ENCODE data around the gene ZDHHC8.
A peak's percentile ranks its signal among the peaks of the same experiment; 100 is the strongest.

Gene ZDHHC8

DNA sequence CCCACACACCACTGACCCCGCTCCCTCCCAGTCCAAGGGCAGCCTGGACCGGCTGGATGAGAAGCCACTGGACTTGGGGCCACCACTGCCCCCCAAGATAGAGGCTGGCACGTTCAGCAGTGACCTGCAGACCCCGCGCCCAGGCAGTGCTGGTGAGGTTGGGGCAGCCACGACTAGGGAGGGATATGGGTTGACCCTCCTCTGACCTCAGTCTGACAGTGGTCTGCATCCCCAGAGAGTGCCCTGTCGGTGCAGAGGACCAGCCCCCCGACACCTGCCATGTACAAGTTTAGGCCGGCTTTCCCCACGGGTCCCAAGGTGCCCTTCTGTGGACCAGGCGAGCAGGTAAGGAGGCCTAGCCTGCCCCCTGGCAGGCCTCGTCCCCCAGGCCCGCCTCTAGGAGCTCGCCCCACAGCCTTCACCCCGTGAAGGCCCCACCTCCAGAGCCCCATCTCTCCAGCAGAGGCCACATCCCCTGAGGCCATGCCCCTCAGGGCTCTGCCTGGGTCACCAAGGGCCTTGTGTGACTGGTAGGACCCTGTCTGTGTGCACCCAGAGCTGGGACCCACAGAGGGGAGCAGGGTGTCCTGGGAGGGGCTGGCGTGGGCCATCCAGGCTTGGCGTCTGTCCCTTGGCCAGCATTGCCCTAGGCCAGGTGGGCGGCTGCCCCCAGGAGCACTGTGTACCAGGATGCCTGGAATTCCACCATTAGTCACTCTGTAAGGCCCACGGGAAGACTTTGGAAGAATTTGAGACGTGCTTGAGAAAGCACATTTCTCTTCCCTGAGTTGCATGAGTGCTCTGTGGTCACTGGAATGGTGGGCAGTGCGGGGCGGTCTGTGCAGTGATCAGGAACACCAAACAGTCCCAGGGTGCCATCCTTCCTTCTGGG lies 9.8 kb downstream of the ZDHHC8 start:
- WGBS, 2 donors (ENCODE audit: extremely low coverage in 2 of 2, insufficient read length in 2 of 2, insufficient replicate concordance in 1 of 2): no CpG with 5 or more reads among the region's 22 CpGs
- Histone ChIP-seq H4K8ac (ENCODE audit: low read depth, low read length) (no peak overlapping the region), H3K14ac (ENCODE audit: low read length) (peak overlapping the region; percentile 71), H3K9me3 (replicated peaks in 1 of 2; ENCODE audit: control insufficient read depth in 2 of 2, insufficient read depth in 1 of 2, low read depth in 1 of 2, low read length in 2 of 2) (no peaks in the 10 kb centered on the region), H4K91ac (ENCODE audit: low read depth, low read length, poor library complexity) (no peak overlapping the region), H3K27me3 (ENCODE audit: control insufficient read depth in 3 of 3, insufficient read depth in 3 of 3, low read depth in 1 of 3, low read length in 3 of 3) (no peaks in the 10 kb centered on the region), H3K36me3 (replicated peaks in 1 of 2; ENCODE audit: control insufficient read depth in 2 of 2, insufficient read depth in 2 of 2, low read length in 2 of 2) (peaks cover 6 to 10% of the 10 kb centered on the region in 2 donors), H2AK5ac (ENCODE audit: low read depth, low read length) (no peak overlapping the region), H3K23ac (ENCODE audit: low read depth, low read length, poor library complexity) (peak overlapping the region; percentile 80), H3K4me1 (ENCODE audit: control insufficient read depth in 2 of 2, insufficient read depth in 1 of 2, low read depth in 1 of 2, low read length in 2 of 2) (peaks cover 0 to 7% of the 10 kb centered on the region in 2 donors), H2BK120ac (ENCODE audit: low read depth, low read length) (no peak overlapping the region), H2AFZ (ENCODE audit: low read length) (no peak overlapping the region), H3K4me2 (ENCODE audit: insufficient read depth, low read length, poor library complexity, severe bottlenecking) (no peak overlapping the region), H2BK12ac (ENCODE audit: low read length) (no peak overlapping the region), H3K4me3 (ENCODE audit: low read length in 2 of 2) (no peak overlapping the region), H2BK15ac (ENCODE audit: low read length) (no peak overlapping the region), H3K79me1 (ENCODE audit: low read depth, low read length) (peaks cover 22% of the 10 kb centered on the region), H3K9ac (ENCODE audit: low read depth, low read length, poor library complexity) (peak overlapping the region; percentile 60), H3K4ac (ENCODE audit: low read length) (no peak overlapping the region), H3K18ac (ENCODE audit: low read length) (no peak overlapping the region), H2BK5ac (ENCODE audit: low read length) (peak overlapping the region; percentile 24), H3K27ac (replicated peaks; ENCODE audit: low read length) (no peak overlapping the region)
- DNase-seq (ENCODE audit: low spot score): no peak

DNA sequence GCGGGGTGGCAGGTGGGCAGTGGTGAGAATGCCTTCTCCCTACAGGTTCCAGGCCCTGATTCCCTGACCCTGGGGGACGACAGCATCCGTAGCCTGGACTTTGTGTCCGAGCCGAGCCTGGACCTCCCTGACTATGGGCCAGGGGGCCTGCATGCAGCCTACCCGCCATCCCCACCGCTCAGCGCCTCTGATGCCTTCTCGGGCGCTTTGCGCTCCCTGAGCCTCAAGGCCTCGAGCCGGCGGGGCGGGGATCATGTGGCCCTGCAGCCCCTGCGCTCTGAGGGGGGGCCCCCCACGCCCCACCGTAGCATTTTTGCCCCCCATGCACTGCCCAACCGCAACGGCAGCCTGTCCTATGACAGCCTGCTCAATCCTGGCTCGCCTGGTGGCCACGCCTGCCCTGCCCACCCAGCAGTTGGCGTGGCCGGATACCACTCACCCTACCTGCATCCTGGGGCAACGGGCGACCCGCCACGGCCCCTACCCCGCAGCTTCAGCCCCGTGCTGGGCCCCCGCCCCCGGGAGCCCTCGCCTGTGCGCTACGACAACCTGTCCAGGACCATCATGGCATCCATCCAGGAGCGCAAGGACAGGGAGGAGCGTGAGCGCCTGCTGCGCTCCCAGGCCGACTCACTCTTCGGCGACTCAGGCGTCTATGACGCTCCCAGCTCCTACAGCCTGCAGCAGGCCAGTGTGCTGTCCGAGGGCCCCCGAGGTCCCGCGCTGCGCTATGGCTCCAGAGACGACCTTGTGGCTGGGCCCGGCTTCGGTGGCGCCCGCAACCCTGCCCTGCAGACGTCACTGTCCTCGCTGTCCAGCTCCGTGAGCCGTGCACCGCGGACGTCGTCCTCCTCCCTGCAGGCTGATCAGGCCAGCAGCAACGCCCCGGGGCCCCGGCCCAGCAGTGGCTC lies 11.4 kb downstream of the ZDHHC8 start:
- WGBS, 2 donors (ENCODE audit: extremely low coverage in 2 of 2, insufficient read length in 2 of 2, insufficient replicate concordance in 1 of 2): no CpG with 5 or more reads among the region's 65 CpGs
- Histone ChIP-seq H2BK5ac (ENCODE audit: low read length) (no peak overlapping the region), H2BK15ac (ENCODE audit: low read length) (no peak overlapping the region), H2AK5ac (ENCODE audit: low read depth, low read length) (no peak overlapping the region), H3K27me3 (ENCODE audit: control insufficient read depth in 3 of 3, insufficient read depth in 3 of 3, low read depth in 1 of 3, low read length in 3 of 3) (no peaks in the 10 kb centered on the region), H4K91ac (ENCODE audit: low read depth, low read length, poor library complexity) (no peak overlapping the region), H3K23ac (ENCODE audit: low read depth, low read length, poor library complexity) (peak overlapping the region; percentile 52), H3K79me1 (ENCODE audit: low read depth, low read length) (peaks cover 20% of the 10 kb centered on the region), H2BK120ac (ENCODE audit: low read depth, low read length) (no peak overlapping the region), H3K36me3 (replicated peaks in 1 of 2; ENCODE audit: control insufficient read depth in 2 of 2, insufficient read depth in 2 of 2, low read length in 2 of 2) (peaks cover 6 to 10% of the 10 kb centered on the region in 2 donors), H2BK12ac (ENCODE audit: low read length) (peak overlapping the region; percentile 58), H3K27ac (replicated peaks; ENCODE audit: low read length) (no peak overlapping the region), H3K4me3 (ENCODE audit: low read length in 2 of 2) (no peak overlapping the region), H3K9ac (ENCODE audit: low read depth, low read length, poor library complexity) (no peak overlapping the region), H3K4me2 (ENCODE audit: insufficient read depth, low read length, poor library complexity, severe bottlenecking) (no peak overlapping the region), H3K4me1 (ENCODE audit: control insufficient read depth in 2 of 2, insufficient read depth in 1 of 2, low read depth in 1 of 2, low read length in 2 of 2) (peaks cover 0 to 3% of the 10 kb centered on the region in 2 donors), H4K8ac (ENCODE audit: low read depth, low read length) (no peak overlapping the region), H3K9me3 (replicated peaks in 1 of 2; ENCODE audit: control insufficient read depth in 2 of 2, insufficient read depth in 1 of 2, low read depth in 1 of 2, low read length in 2 of 2) (no peaks in the 10 kb centered on the region), H3K18ac (ENCODE audit: low read length) (no peak overlapping the region), H2AFZ (ENCODE audit: low read length) (no peak overlapping the region), H3K4ac (ENCODE audit: low read length) (no peak overlapping the region), H3K14ac (ENCODE audit: low read length) (peak overlapping the region; percentile 21)
- no peak for DNase-seq (ENCODE audit: low spot score)

DNA sequence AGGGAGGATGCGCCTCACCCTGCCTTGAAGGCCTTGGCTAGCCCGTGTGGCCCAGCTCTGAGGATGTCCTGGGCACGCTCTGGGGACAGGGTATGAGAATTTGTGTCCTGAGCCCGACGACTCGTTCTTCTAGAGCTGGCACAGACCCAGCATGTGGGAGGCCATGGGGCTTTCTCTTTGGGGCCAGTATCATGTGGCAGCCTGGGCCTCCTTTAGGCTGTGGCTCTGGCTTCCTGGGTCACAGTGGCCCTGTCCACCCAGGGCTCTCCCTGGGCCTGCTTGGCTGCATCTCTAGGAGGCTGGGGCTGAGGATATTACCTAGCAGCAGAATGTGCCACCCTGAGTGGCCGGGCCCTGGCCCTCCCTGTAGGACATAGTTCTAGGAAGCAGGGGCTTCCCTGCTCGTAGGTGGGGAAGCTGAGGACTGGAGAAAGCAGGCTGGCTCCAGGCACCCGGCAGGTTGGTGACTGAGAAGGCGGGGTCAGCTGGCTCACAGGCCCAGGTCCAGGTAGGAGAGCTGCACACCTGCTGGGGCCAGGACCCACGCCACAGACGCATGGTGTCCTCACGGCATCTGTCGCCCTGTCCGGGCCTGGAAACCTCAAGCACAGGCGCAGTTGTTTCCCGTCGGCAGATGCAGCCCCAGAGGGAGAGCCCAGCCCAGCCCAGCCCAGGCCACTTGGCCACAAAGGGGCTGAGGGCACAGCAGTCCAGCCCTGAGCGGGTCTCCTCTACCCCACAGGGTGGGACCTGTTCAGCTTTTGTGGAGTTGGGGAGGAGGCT lies 12.5 kb downstream of the ZDHHC8 start:
- no peak overlapping the region for H2BK15ac ChIP-seq (ENCODE audit: low read length)
- peaks cover 5 to 10% of the 10 kb centered on the region in 2 donors for H3K36me3 ChIP-seq (replicated peaks in 1 of 2; ENCODE audit: control insufficient read depth in 2 of 2, insufficient read depth in 2 of 2, low read length in 2 of 2)
- no peaks in the 10 kb centered on the region for H3K9me3 ChIP-seq (replicated peaks in 1 of 2; ENCODE audit: control insufficient read depth in 2 of 2, insufficient read depth in 1 of 2, low read depth in 1 of 2, low read length in 2 of 2)
- H2AFZ ChIP-seq (ENCODE audit: low read length): no peak overlapping the region
- H3K4me3 ChIP-seq (ENCODE audit: low read length in 2 of 2): no peak overlapping the region
- DNase-seq (ENCODE audit: low spot score): no peak
- no peak overlapping the region for H3K4me2 ChIP-seq (ENCODE audit: insufficient read depth, low read length, poor library complexity, severe bottlenecking)
- no CpG with 5 or more reads among the region's 19 CpGs for WGBS, 2 donors (ENCODE audit: extremely low coverage in 2 of 2, insufficient read length in 2 of 2, insufficient replicate concordance in 1 of 2)
- H4K91ac ChIP-seq (ENCODE audit: low read depth, low read length, poor library complexity): no peak overlapping the region
- H2AK5ac ChIP-seq (ENCODE audit: low read depth, low read length): no peak overlapping the region
- no peak overlapping the region for H3K9ac ChIP-seq (ENCODE audit: low read depth, low read length, poor library complexity)
- H3K27me3 ChIP-seq (ENCODE audit: control insufficient read depth in 3 of 3, insufficient read depth in 3 of 3, low read depth in 1 of 3, low read length in 3 of 3): no peaks in the 10 kb centered on the region
- peak overlapping the region; percentile 85 for H3K23ac ChIP-seq (ENCODE audit: low read depth, low read length, poor library complexity)
- no peak overlapping the region for H2BK12ac ChIP-seq (ENCODE audit: low read length)
- H4K8ac ChIP-seq (ENCODE audit: low read depth, low read length): no peak overlapping the region
- peak overlapping the region; percentile 48 for H3K18ac ChIP-seq (ENCODE audit: low read length)
- H3K27ac ChIP-seq (replicated peaks; ENCODE audit: low read length): no peak overlapping the region
- H2BK5ac ChIP-seq (ENCODE audit: low read length): no peak overlapping the region
- peaks cover 14% of the 10 kb centered on the region for H3K79me1 ChIP-seq (ENCODE audit: low read depth, low read length)
- no peak overlapping the region for H3K14ac ChIP-seq (ENCODE audit: low read length)
- H3K4ac ChIP-seq (ENCODE audit: low read length): no peak overlapping the region
- H2BK120ac ChIP-seq (ENCODE audit: low read depth, low read length): no peak overlapping the region
- no peaks in the 10 kb centered on the region for H3K4me1 ChIP-seq (ENCODE audit: control insufficient read depth in 2 of 2, insufficient read depth in 1 of 2, low read depth in 1 of 2, low read length in 2 of 2)
